Globus pallidus (tissue), 1 donor: ENCODE measurements around the gene CBX2.

Experiments used
- DNase-seq: peaks from one replicate; pipeline ENCODE4 v3.0.0-alpha.2; 2015; ENCODE audit warnings: low spot score

CBX2 gene

GRCh38 chr17:79812353-79813258 lies 34.7 kb downstream of the CBX2 start:
- no peak for DNase-seq

- DNase-seq, result no peak
Measured at GRCh38 chr17:79813297-79814126, 35.6 kb downstream of the CBX2 start.

DNA sequence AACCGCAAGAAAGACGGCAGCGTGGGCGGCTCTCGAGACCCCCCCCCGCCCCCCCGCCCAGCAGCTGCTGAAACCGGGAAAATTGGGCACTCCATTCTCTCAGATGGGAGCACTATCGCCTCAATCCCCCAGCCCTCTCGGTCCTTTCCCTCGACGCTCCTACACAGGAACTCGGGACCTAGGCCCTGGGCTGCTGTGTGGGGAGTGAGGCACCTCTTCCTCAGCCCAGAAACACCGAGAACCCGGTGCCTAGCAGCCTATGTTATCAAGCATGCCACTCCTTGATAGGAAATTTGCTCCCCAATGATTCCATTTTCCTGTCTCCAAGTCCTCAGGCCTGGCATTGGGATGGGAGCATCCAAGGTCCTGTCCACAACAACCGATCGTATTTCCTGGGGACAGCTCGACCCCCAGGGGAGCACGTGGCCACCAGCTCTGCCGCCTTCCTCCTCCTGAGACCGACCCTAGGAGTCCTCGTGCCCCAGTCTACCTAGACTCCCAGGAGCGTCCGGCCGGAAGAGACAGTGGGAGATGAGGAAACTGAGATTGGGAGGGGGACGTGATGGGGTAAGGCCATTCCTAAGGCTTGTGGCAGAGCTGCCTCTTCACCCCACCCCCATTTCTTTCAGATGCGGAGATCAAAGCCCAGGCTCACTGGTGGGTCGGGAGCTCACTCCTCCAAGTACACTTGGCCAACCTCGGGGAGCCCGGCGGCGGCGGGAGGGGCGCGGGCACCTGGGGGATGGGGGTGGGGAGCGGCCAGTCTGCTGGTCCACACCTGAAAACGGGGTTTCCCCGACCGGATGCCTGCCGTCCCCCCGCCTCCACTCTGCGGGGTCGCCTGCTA lies 36.4 kb downstream of the CBX2 start:
- no peak for DNase-seq

DNA sequence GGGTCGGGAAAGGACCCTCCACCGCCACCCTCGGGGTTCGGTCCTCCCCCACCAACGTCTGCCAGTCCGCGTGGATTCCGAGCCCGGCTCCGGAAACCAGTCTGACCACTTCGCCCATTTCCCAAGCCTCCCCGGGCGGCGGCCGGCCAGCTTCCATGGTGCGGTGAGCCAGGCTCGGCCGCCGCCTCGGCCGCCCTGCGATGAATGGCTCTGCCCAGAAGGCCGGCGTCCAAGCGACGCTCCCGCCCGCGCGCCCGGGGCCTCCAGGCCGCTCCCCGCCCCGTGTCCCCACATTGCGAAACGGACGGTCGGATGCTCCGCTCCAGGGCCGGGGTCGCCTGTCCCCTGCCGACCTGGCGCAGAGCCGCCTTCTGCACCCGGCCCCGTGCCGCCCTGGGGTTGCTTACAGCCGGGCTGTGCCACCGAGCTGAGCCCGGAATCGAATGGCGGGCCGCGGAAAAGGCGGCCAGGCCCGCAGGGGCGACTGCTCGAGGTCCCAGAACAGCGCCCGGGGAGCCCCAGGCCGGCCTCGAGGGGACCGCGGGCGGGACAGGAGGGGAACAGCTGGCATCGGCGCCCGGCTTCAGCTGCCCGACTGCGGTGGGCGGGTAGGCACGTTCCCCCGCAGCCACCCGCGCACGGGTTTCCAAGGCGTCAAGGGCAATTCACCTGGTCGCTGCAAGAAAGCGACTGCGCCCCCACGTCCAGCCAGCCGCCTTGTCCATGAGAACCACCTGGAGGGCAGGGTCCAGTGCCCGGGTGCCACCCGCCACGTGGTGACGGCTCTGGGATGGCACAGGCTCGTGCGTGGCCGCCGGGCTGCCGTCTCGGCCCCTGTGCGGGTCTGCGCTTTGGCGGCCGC lies 37.3 kb downstream of the CBX2 start:
- DNase-seq, result no peak

DNA sequence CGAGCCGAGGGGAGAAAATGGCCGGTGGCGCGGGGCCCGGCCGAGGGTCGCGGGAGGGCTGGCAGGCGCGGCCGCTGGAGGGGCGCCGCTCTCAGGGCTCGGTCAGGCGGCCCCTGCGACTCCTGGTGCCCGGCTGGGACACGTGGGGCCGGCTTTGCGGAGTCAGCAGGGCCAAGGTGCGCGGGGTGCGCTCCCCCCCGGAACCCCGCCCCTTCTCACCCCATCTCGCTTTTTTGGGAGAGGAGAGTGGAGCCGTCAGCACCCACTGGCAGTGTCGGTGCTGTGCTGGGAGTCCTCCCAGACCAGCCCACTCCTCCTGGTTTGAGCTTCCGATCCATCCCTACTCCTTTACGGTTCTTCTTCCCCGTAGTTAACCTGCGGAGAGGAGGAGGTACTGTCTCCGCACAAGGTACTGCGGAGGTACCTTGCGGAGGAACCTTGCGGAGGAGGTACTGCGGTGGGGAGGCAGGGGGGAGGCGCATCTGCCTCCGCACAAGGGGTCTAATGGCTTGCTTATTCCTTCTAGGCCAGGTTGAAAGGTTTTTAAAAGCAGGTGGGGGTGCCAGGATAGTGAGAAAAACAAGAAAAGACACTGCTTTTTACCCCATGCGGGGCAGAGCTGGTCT lies 38.0 kb downstream of the CBX2 start:
- DNase-seq, result no peak

DNA sequence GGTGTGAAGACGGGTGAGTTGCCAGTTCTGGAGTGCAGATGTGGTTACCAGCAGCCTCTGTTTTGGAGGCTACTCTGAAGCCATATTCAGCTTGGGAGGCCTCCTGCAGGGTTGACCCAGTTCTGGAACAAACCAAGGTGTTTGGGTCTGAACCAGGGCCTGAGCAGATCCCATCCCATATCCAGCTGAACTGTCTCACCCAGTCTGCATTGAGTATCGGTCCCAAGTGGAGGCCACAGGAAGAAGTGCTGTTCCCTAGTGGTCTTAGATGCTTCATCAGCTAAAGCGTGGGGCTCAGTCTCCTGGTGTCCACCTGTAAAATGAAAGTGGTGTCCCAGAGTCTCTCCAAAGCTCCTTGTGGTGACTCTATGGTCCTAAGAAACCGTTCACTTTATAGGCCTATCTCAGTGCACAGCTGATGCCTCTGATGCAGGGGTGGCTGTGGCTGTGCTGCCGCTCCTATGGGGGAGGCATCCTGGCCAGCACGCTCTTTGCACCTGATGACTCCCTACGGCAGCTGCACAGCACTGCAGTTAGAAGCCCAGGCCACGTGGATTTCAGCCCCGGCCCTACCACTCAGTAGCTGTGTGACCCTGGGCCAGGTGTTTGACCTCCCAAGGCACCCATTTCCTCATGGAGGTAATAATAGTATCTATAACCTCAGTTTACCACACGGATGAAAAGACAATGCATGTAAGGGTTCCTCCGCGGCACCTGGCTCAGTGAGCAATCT lies 40.2 kb downstream of the CBX2 start:
- DNase-seq, result no peak

- DNase-seq, result no peak
Measured at GRCh38 chr17:79819085-79819484, 41.1 kb downstream of the CBX2 start.

DNA sequence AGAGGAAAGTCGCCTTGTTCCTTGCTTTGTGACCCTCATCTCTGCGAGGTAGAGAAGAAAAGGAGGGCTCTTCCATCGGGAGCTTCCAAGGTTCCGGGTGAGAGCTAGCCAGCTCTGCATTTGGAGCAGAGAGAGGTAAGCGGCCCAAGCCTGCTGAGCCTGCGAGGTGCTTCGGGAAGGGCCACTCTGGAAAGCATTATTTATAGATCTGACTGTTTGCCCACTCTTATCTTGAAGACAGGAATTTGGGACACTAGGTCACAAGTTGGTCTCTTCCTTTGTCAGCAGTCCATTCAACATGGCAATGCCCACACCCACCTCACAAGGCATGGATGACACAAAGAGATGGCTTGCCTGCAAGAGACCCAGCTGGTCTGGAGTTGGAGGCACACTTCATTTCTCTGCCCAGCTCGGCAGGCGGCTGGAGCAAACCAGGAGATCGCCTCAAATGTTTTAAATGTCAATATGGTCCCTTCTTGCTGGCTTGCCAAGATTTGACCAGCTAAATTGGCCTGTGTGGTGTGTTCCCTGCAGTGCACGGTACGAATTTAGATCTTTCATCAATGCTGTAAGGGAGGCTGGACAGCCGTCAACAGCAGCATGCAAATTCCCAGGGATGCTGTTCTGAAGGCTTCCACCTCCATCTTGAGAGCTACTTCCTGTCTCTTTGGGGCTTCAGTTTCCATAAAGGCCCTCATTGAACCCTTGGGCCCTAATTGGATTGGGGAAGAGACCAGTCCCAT lies 41.8 kb downstream of the CBX2 start:
- DNase-seq, result no peak

DNA sequence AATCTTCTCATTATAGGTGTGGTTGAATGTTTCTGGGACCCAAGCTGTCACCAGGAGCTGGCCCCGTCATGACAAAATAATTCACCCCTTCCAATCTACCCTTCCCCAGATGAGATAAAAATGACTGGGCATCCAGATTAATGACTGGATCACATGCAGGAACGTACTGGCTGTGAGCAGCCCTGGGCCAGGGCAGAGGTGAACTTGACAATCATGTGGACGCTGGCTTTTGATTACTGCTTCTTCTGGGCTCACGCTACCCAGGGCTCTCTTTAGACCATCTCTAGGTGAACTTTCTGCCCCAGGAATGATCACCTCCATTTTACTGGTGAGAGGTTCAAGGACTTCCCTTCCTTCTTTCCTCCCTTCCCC lies 43.0 kb downstream of the CBX2 start:
- DNase-seq, result no peak

- DNase-seq, result no peak
Measured at GRCh38 chr17:79821331-79822095, 43.6 kb downstream of the CBX2 start.

GRCh38 chr17:79822583-79823124 lies 44.7 kb downstream of the CBX2 start:
- DNase-seq, result no peak

GRCh38 chr17:79824234-79824633 lies 46.3 kb downstream of the CBX2 start:
- no peak for DNase-seq

GRCh38 chr17:79824893-79825579 lies 47.1 kb downstream of the CBX2 start:
- no peak for DNase-seq

GRCh38 chr17:79825580-79825921 lies 47.6 kb downstream of the CBX2 start:
- DNase-seq, result no peak

GRCh38 chr17:79826204-79826680 lies 48.3 kb downstream of the CBX2 start:
- no peak for DNase-seq

- DNase-seq, result no peak
Measured at GRCh38 chr17:79826841-79827578, 49.1 kb downstream of the CBX2 start.

DNA sequence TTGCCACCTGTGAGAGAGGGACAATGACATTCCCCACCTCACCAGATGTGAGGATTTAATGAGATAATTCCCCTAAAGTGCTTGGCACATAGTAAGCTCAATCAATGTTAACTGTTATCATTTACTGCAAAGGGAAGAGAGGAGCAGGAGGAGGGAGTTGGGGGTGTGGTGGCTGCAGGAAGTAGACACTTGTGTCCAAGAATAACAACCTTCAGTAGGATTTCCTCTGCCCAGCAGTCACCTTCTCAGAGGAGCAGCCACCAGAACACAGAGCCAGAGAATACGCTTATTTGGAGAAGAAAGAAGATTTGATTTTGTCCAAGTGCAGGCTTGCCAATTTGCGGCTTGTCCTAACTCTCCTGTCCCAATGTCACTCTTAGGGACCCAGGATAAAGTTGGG lies 51.1 kb downstream of the CBX2 start:
- DNase-seq, result no peak
